ENCODE data around the gene POU3F4. TPM values are rescaled to one million over a fixed set of nuclear protein-coding genes. Genes with fewer than 3 reads are reported as not detected.
A peak's percentile ranks its signal among the peaks of the same experiment; 100 is the strongest.

The POU3F4 gene
- total and polyA plus RNA-seq, 2 of the 8 experiments (the other 6 are each of a cell fraction or from before 2014, with no cell fraction given), result 1.1 to 1.9 TPM

GRCh38 chrX:83501003-83501402 is 7.1 kb upstream of the POU3F4 start:
- DNase-seq (ENCODE audit: low read depth in 1 of 2, low spot score in 2 of 2), result no peak
- H3K23ac ChIP-seq (ENCODE audit: insufficient read length), result no peak overlapping the region
- POLR2A ChIA-PET (ENCODE audit: partially characterized antibody), result no interaction called here
- H3K4me1 ChIP-seq (replicated peaks in 1 of 4; ENCODE audit: control insufficient read depth in 3 of 4, insufficient read depth in 4 of 4, low read length in 3 of 4), result peaks cover 0 to 19% (median 10%) of the 10 kb centered on the region in 4 experiments; a peak in 6 of 7 replicates
- no peaks in the 10 kb centered on the region for H3K79me2 ChIP-seq (ENCODE audit: control insufficient read depth in 1 of 2, insufficient read depth in 2 of 2, low read length in 2 of 2)
- no peak overlapping the region for H4K91ac ChIP-seq (replicated peaks; ENCODE audit: insufficient read length, low read length)
- H3K23me2 ChIP-seq (ENCODE audit: low read depth, low read length), result peaks cover 6% of the 10 kb centered on the region; the same call in 1 of the 2 replicates
- no peak overlapping the region for H2BK15ac ChIP-seq (ENCODE audit: low read length)
- CTCF ChIA-PET (ENCODE audit: partially characterized antibody), result interaction anchor here (0.6 to 1.5 kb wide), 7 partner anchors 10 to 758 kb away, joined by 3 to 8 read pairs (median 3); no protein-coding TSS in a partner anchor
- peak overlapping the region; percentile 1 to 57 (median 38); a peak in 4 of 8 replicates for H3K4me3 ChIP-seq (ENCODE audit: extremely low read depth in 1 of 4, insufficient read depth in 2 of 4, low read depth in 3 of 4, low read length in 4 of 4)
- no peak overlapping the region for H4K5ac ChIP-seq (ENCODE audit: insufficient read length, low read depth, low read length)
- no peak overlapping the region for H2BK20ac ChIP-seq (ENCODE audit: low read length)
- H4K20me1 ChIP-seq (replicated peaks in 1 of 2; ENCODE audit: control insufficient read depth in 1 of 2, insufficient read depth in 2 of 2, low read length in 2 of 2), result no peaks in the 10 kb centered on the region
- H2AK5ac ChIP-seq (ENCODE audit: low read depth, low read length), result no peak overlapping the region
- no peaks in the 10 kb centered on the region for H3K79me1 ChIP-seq (ENCODE audit: low read depth, low read length)
- H2BK12ac ChIP-seq (ENCODE audit: low read depth, low read length), result no peak overlapping the region
- no peak overlapping the region for H3K9ac ChIP-seq (replicated peaks in 1 of 4; ENCODE audit: extremely low read depth in 1 of 4, low read depth in 3 of 4, low read length in 3 of 4)
- no peak overlapping the region for H3K56ac ChIP-seq (replicated peaks; ENCODE audit: insufficient read length, low read depth, low read length)
- H2AFZ ChIP-seq (ENCODE audit: low read length), result no peak overlapping the region
- no peaks in the 10 kb centered on the region for H3K9me3 ChIP-seq (ENCODE audit: insufficient read depth in 2 of 2, low read depth in 1 of 2, low read length in 1 of 2)
- no peak overlapping the region for H3K18ac ChIP-seq (ENCODE audit: extremely low read depth, low read length)
- no peaks in the 10 kb centered on the region for H3K36me3 ChIP-seq (ENCODE audit: control insufficient read depth in 2 of 4, insufficient read depth in 4 of 4, low read length in 3 of 4)
- TF ChIP-seq MAX (IDR thresholded peaks at IDR 0.05) (no peak), RNF2 (IDR thresholded peaks at IDR 0.05; ENCODE audit: borderline replicate concordance, low read depth, low read length, missing control alignments, poor library complexity, severe bottlenecking) (no peak), EZH2 (IDR thresholded peaks at IDR 0.05; ENCODE audit: low read depth, low read length, severe bottlenecking) (no peak), TCF12 (IDR thresholded peaks at IDR 0.05; ENCODE audit: low read depth, low read length) (no peak)
- no peak overlapping the region for H3K14ac ChIP-seq (ENCODE audit: insufficient read length)
- no peak overlapping the region for H3K4ac ChIP-seq (replicated peaks; ENCODE audit: insufficient read length, low read depth, low read length)
- FAIRE-seq, result no peak
- H3K27me3 ChIP-seq (replicated peaks in 1 of 4; ENCODE audit: control insufficient read depth in 3 of 4, extremely low read depth in 1 of 4, insufficient read depth in 3 of 4, low read length in 3 of 4), result peaks cover 2 to 33% (median 21%) of the 10 kb centered on the region in 4 experiments
- H4K8ac ChIP-seq (ENCODE audit: extremely low read depth, insufficient read depth, low read length), result no peak overlapping the region
- no peak overlapping the region for H2BK5ac ChIP-seq (ENCODE audit: low read depth, low read length)
- WGBS, 2 experiments (ENCODE audit: extremely low coverage in 1 of 2, insufficient coverage in 1 of 2, insufficient read length in 1 of 2, insufficient replicate concordance in 2 of 2, low coverage in 1 of 2, low lambda C conversion rate in 2 of 2, missing lambda C conversion rate in 1 of 2), result 17% methylated on average over 6 of the region's 9 CpGs; no CpG with 5 or more reads in 1 of the 2 experiments
- H3K27ac ChIP-seq (ENCODE audit: low read depth, low read length), result no peak overlapping the region
- H2BK120ac ChIP-seq (replicated peaks; ENCODE audit: low read depth, low read length), result no peak overlapping the region
- H3K4me2 ChIP-seq (ENCODE audit: insufficient read depth in 1 of 2, low read depth in 2 of 2, low read length in 2 of 2), result peak overlapping the region; percentile 69 to 71
